Neural cell (in vitro differentiated cells): Measurements from ENCODE around the gene BMAL2. TPM values are rescaled to one million over a fixed set of nuclear protein-coding genes. Genes with fewer than 3 reads are reported as not detected.

Experiments
- H2AFZ ChIP-seq: fragments of 200-600, 300-800 bp; sonication (generic), shearing (Covaris generic); 2 replicates; pipeline ENCODE4 v1.6.0; 2014; ENCODE audit warnings: low read depth, mild to moderate bottlenecking, antibody characterized with exemption, low read length, moderate library complexity
- H3F3A ChIP-seq: fragments of 200-600 bp; shearing (Covaris generic); 2 replicates; pipeline ENCODE4 v1.6.1; 2016; ENCODE audit warnings: mild to moderate bottlenecking, moderate library complexity, mixed read lengths, antibody characterized with exemption, low read length; ENCODE audit not compliant: insufficient read depth, poor library complexity, severe bottlenecking
- H3K27ac ChIP-seq: fragments of 200-600, 300-800 bp; sonication (generic), shearing (Covaris generic); 2 replicates; pipeline ENCODE4 v1.5.1; 2014; ENCODE audit warnings: mild to moderate bottlenecking, low read length, moderate library complexity
- H3K27me3 ChIP-seq: fragments of 300-800, 200-600 bp; sonication (generic), shearing (Covaris generic); 2 replicates; pipeline ENCODE4 v1.6.0; 2014; ENCODE audit warnings: mild to moderate bottlenecking, low read depth, low read length, moderate library complexity; ENCODE audit not compliant: insufficient read depth
- H3K36me3 ChIP-seq: fragments of 300-800, 200-600 bp; sonication (generic), shearing (Covaris generic); 2 replicates; pipeline ENCODE4 v1.5.1; 2014; ENCODE audit warnings: mild to moderate bottlenecking, antibody characterized with exemption, low read length, moderate library complexity; ENCODE audit not compliant: insufficient read depth
- H3K4me2 ChIP-seq: fragments of 300-800, 200-600 bp; sonication (generic), shearing (Covaris generic); 2 replicates; pipeline ENCODE4 v1.6.0; 2014; ENCODE audit warnings: mild to moderate bottlenecking, low read length
- H3K4me3 ChIP-seq: fragments of 300-800, 200-600 bp; sonication (generic), shearing (Covaris generic); 2 replicates; pipeline ENCODE4 v1.5.1; 2014; ENCODE audit warnings: mild to moderate bottlenecking, low read length, moderate library complexity
- H3K79me2 ChIP-seq: fragments of 200-600 bp; shearing (Covaris generic); replicated peaks from 2 replicates; pipeline ENCODE4 v1.6.0; 2014; ENCODE audit warnings: mild to moderate bottlenecking, low read length, moderate library complexity; ENCODE audit not compliant: insufficient read depth
- H3K9ac ChIP-seq: fragments of 300-800, 200-600 bp; sonication (generic), shearing (Covaris generic); 2 replicates; pipeline ENCODE4 v1.6.1; 2016; ENCODE audit warnings: mild to moderate bottlenecking, low read length, mixed read lengths
- H3K9me2 ChIP-seq: fragments of 200-600 bp; shearing (Covaris generic); 2 replicates; pipeline ENCODE4 v1.6.1; 2016; ENCODE audit warnings: mild to moderate bottlenecking, low read length, mixed read lengths; ENCODE audit not compliant: insufficient read depth
- H3K9me3 ChIP-seq: fragments of 200-600, 300-800 bp; sonication (generic), shearing (Covaris generic); 2 replicates; pipeline ENCODE4 v1.6.1; 2016; ENCODE audit warnings: mild to moderate bottlenecking, mixed run types, low read length, moderate library complexity, mixed read lengths
- H4K20me1 ChIP-seq: fragments of 200-600 bp; shearing (Covaris generic); 2 replicates; pipeline ENCODE4 v1.6.1; 2016; ENCODE audit warnings: mild to moderate bottlenecking, mixed run types; ENCODE audit not compliant: insufficient read depth
- EP300 ChIP-seq: fragments of 450-650 bp; conservative IDR thresholded peaks from 2 replicates; pipeline ENCODE4 v1.6.1; 2014; ENCODE audit warnings: antibody characterized with exemption, mild to moderate bottlenecking, moderate library complexity; ENCODE audit not compliant: poor library complexity, severe bottlenecking
- EZH2 ChIP-seq: fragments of 200-600, 300-800 bp; shearing (Covaris generic), sonication (generic); IDR thresholded peaks from 2 replicates; pipeline ENCODE4 v1.6.1; 2014; ENCODE audit warnings: antibody characterized with exemption, low read length, borderline replicate concordance, mild to moderate bottlenecking; ENCODE audit not compliant: insufficient read depth, poor library complexity, severe bottlenecking
- MXI1 ChIP-seq: fragments of 450-650 bp; conservative IDR thresholded peaks from 2 replicates; pipeline ENCODE4 v1.6.1; 2014; ENCODE audit warnings: antibody characterized with exemption, mild to moderate bottlenecking; ENCODE audit not compliant: poor library complexity, severe bottlenecking
- POLR2AphosphoS5 ChIP-seq: IDR thresholded peaks from 2 replicates; pipeline ENCODE4 v1.6.1; 2012
- RAD21 ChIP-seq: fragments of 450-650 bp; conservative IDR thresholded peaks from 2 replicates; pipeline ENCODE4 v1.6.1; 2014; ENCODE audit warnings: antibody characterized with exemption, mild to moderate bottlenecking, moderate library complexity
- SMC3 ChIP-seq: fragments of 450-650 bp; conservative IDR thresholded peaks from 2 replicates; pipeline ENCODE4 v1.6.1; 2014; ENCODE audit warnings: antibody characterized with exemption, mild to moderate bottlenecking, moderate library complexity; ENCODE audit not compliant: poor library complexity
- TAF1 ChIP-seq: IDR thresholded peaks from 2 replicates; pipeline ENCODE4 v1.6.1; 2012; ENCODE audit warnings: low read depth
- polyA plus RNA-seq: library from polyadenylated mRNA; depleted of rRNA; stranded (reverse); fragments of >200 nt; gene quantifications from 2 replicates; pipeline ENCODE4 v1.2.3, GENCODE V29; 2014
- TF ChIP-seq, protein P1 (sequence below): IDR thresholded peaks from 2 replicates; pipeline ENCODE4 v1.6.1; 2012; ENCODE audit warnings: borderline replicate concordance
- TF ChIP-seq, protein P2 (sequence below): fragments of 450-650 bp; IDR thresholded peaks from 2 replicates; pipeline ENCODE4 v1.5.1; 2014; ENCODE audit warnings: antibody characterized with exemption, mild to moderate bottlenecking, moderate library complexity; ENCODE audit not compliant: poor library complexity, severe bottlenecking

The BMAL2 gene
- polyA plus RNA-seq, 1 donor from 2014 or later: 9.8 TPM

DNA sequence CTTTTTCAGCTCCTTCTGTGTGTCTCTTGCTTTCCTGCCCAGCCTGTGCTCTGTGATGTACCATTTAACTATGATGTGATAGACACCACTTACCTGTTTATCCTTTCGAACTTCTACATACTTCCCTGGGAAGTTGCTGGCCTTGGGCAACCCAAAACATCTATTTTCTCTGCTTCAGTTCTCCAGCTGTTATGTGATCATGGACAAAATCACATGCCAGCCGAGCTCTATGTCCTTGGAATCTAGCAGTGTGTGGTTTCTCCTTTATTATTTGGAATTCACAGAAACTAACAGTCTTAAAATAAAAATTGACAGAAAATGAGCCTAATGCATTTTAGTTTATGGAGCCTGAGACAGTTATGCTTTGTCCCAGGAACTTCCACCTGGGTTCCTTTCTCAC lies 22.9 kb downstream of the BMAL2 start:
- H3K79me2 ChIP-seq: no peaks in the 10 kb centered on the region
- no peaks in the 10 kb centered on the region for H3K27me3 ChIP-seq
- no peak overlapping the region for H3K4me3 ChIP-seq
- no peak overlapping the region for H3K27ac ChIP-seq
- TF ChIP-seq POLR2AphosphoS5: no peak
- no peak for TF ChIP-seq SMC3
- TF ChIP-seq, protein P1, sequence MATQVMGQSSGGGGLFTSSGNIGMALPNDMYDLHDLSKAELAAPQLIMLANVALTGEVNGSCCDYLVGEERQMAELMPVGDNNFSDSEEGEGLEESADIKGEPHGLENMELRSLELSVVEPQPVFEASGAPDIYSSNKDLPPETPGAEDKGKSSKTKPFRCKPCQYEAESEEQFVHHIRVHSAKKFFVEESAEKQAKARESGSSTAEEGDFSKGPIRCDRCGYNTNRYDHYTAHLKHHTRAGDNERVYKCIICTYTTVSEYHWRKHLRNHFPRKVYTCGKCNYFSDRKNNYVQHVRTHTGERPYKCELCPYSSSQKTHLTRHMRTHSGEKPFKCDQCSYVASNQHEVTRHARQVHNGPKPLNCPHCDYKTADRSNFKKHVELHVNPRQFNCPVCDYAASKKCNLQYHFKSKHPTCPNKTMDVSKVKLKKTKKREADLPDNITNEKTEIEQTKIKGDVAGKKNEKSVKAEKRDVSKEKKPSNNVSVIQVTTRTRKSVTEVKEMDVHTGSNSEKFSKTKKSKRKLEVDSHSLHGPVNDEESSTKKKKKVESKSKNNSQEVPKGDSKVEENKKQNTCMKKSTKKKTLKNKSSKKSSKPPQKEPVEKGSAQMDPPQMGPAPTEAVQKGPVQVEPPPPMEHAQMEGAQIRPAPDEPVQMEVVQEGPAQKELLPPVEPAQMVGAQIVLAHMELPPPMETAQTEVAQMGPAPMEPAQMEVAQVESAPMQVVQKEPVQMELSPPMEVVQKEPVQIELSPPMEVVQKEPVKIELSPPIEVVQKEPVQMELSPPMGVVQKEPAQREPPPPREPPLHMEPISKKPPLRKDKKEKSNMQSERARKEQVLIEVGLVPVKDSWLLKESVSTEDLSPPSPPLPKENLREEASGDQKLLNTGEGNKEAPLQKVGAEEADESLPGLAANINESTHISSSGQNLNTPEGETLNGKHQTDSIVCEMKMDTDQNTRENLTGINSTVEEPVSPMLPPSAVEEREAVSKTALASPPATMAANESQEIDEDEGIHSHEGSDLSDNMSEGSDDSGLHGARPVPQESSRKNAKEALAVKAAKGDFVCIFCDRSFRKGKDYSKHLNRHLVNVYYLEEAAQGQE: no peak
- no peak for TF ChIP-seq RAD21
- TF ChIP-seq TAF1: no peak
- TF ChIP-seq, protein P2, sequence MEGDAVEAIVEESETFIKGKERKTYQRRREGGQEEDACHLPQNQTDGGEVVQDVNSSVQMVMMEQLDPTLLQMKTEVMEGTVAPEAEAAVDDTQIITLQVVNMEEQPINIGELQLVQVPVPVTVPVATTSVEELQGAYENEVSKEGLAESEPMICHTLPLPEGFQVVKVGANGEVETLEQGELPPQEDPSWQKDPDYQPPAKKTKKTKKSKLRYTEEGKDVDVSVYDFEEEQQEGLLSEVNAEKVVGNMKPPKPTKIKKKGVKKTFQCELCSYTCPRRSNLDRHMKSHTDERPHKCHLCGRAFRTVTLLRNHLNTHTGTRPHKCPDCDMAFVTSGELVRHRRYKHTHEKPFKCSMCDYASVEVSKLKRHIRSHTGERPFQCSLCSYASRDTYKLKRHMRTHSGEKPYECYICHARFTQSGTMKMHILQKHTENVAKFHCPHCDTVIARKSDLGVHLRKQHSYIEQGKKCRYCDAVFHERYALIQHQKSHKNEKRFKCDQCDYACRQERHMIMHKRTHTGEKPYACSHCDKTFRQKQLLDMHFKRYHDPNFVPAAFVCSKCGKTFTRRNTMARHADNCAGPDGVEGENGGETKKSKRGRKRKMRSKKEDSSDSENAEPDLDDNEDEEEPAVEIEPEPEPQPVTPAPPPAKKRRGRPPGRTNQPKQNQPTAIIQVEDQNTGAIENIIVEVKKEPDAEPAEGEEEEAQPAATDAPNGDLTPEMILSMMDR: no peak
- no peak overlapping the region for H3K9ac ChIP-seq
- H3K9me3 ChIP-seq: no peaks in the 10 kb centered on the region
- H4K20me1 ChIP-seq: no peaks in the 10 kb centered on the region
- H3K9me2 ChIP-seq: no peaks in the 10 kb centered on the region
- no peaks in the 10 kb centered on the region for H3F3A ChIP-seq
- H3K4me2 ChIP-seq: no peak overlapping the region
- no peak overlapping the region for H2AFZ ChIP-seq
- H3K36me3 ChIP-seq: no peaks in the 10 kb centered on the region

DNA sequence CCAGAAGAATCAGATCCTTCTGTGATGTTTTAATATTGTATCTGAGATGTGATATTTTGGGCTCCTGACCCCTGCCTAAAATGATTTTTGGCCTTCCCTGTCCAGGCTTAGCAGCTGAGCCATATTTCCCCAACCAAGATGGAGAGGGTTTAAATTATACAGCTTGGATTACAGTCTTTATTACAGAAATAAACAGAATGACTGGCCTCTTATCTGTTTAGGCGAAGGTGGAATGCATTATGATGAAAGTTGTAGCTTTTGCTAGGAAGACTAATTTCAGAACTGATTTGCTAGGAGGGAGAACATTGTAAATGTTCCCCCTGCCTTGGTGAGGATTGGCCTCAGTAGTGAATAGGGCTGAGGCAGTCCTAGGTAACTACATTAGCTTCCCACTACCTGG lies 23.3 kb downstream of the BMAL2 start:
- no peak for TF ChIP-seq POLR2AphosphoS5
- TF ChIP-seq, protein P2: no peak
- TF ChIP-seq EZH2: no peak
- TF ChIP-seq RAD21: no peak
- no peak for TF ChIP-seq SMC3
- TF ChIP-seq EP300: no peak
- no peak for TF ChIP-seq MXI1
- no peak for TF ChIP-seq TAF1
- TF ChIP-seq, protein P1: no peak
- Histone ChIP-seq H3K9me2 (no peaks in the 10 kb centered on the region), H3K27me3 (no peaks in the 10 kb centered on the region), H3K79me2 (no peaks in the 10 kb centered on the region), H4K20me1 (no peaks in the 10 kb centered on the region), H3K9me3 (no peaks in the 10 kb centered on the region), H3K27ac (no peak overlapping the region), H3K9ac (no peak overlapping the region), H3K4me3 (no peak overlapping the region), H3K36me3 (no peaks in the 10 kb centered on the region), H3K4me2 (no peak overlapping the region), H3F3A (no peaks in the 10 kb centered on the region), H2AFZ (no peak overlapping the region)
